GM12873 (cell line): ENCODE data around the gene LRBA.

Experiments used
- CTCF ChIP-seq: IDR thresholded peaks from 2 replicates; pipeline ENCODE4 v1.5.1; 2012; ENCODE audit warnings: low read depth, mild to moderate bottlenecking, moderate library complexity, low read length, control low read depth; ENCODE audit not compliant: insufficient read depth; ENCODE audit errors: missing control alignments

The LRBA gene

GRCh38 chr4:150436598-150437370, 578.3 kb downstream of the LRBA start:
- no peak for TF ChIP-seq CTCF

GRCh38 chr4:150431221-150431620, 583.9 kb downstream of the LRBA start:
- no peak for TF ChIP-seq CTCF

- no peak for TF ChIP-seq CTCF
Observed at GRCh38 chr4:150425161-150425560, 589.9 kb downstream of the LRBA start.

GRCh38 chr4:150423503-150423902, 591.6 kb downstream of the LRBA start:
- TF ChIP-seq CTCF, result no peak

- no peak for TF ChIP-seq CTCF
Observed at GRCh38 chr4:150423074-150423473, 592.0 kb downstream of the LRBA start.

GRCh38 chr4:150421612-150422011, 593.5 kb downstream of the LRBA start:
- TF ChIP-seq CTCF, result no peak

GRCh38 chr4:150419939-150420338, 595.1 kb downstream of the LRBA start:
- no peak for TF ChIP-seq CTCF
